NOMO-1 treated with DMSO at 0.1 percent for 48 hours (cell line): ENCODE results near the gene ANXA11.

ENCODE experiments used
- DNase-seq: peaks from one replicate; lab custom pipeline; 2025; ENCODE audit not compliant: unreplicated experiment; lab: John Stamatoyannopoulos, UW

The ANXA11 gene

DNA sequence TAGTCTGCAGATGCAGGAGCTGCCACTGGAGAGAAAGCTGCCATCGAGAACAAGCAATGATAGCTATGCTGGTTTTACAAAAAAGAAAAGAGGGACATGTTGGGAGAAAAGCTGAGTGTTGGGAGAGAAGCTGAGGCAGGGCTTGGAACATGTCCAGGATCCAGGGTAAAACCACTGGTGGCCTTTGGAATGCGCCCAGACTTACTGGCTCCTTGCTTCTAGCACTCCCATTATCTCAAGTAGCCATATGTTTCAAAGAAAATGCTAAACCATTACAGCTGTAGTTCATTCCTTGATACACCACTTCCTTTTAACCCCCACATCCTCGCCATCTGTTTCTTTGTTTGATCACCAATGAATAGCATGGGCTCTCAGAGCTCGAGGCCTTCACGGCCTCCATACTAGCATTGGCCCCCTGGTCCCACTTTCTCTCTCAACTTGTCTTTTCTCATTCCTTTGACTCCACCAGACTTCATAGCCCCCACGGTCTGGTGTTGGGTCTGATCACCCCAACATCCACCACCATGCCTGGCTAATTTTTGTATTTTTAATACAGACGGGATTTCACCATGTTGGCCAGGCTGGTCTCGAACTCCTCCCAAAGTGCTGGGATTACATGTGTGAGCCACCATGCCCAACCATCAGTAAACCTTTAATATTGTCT is 96.6 kb downstream of the ANXA11 start:
- no peak for DNase-seq

DNA sequence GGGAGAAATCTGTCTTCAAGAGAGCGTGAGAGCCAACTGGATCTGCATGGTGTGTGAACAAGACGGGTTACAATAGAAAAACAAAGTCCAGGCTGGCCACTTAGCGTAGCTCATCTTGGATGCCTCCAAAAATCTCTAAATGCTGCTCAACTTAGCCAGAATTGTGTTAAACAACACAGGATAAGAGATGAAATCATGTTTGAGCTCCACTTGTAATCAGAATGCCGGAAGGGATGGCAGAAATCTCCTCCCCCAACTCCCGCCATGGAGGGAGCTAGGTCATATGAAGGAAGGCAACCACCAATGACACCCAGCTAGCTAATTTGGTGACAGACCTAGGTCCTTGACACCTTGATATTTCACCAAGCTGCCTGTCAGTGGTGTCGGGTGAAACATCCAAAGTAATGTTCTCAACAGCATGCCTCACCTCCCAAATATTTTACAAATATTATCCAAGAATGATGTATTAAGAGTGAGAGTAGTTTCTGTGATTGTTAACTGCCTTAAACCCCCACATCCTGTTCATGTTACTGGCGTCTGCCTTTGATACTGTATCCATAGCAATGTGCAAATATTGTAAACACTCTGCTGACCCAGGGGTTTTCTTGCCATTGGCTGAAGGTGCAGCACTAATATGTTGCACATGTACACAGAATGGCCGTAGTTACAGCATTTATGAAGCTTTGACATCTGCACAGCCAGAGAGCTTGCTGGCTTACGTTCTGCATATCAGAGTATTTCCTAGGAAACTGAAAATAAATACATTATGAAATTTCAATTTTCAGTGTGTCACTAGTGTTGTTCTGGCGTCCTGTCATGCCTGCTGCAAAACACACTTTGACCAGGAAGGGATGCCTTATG is 101.0 kb downstream of the ANXA11 start:
- DNase-seq = no peak
